Activated T-cell treated with anti-CD3 and anti-CD28 coated beads, Interleukin-2, amount 50 U/mL, for 48 hours (primary cell): Measurements from ENCODE around the gene HLF.

Source experiments
- DNase-seq, 2 experiments: peaks; one replicate each; pipeline ENCODE4 v3.0.0-alpha.2; 2020

HLF gene

GRCh38 chr17:55366020-55366481 lies 101.3 kb downstream of the HLF start:
- no peak for DNase-seq

GRCh38 chr17:55368706-55369105 lies 103.9 kb downstream of the HLF start:
- no peak for DNase-seq
